Activated T-helper 2 cell treated with anti-CD3 and anti-CD28 coated beads, Interferon-gamma antibody, Interleukin-2, Interleukin-4, amounts not matched to agents 10 μg/mL and 5 μg/mL and 100 μg/mL, durations not matched to agents 14 hours and 24 hours and 36 hours (primary cell): Measurements from ENCODE around the gene LUC7L. TPM values are rescaled to one million over a fixed set of nuclear protein-coding genes. Genes with fewer than 3 reads are reported as not detected.

Experiments
- DNase-seq: peaks from one replicate; pipeline ENCODE4 v3.0.0; 2021; ENCODE audit warnings: low spot score
- H3K27ac Mint-ChIP-seq: one replicate; pipeline ENCODE4 v1.8.0; 2021; ENCODE audit warnings: mixed read lengths
- H3K27me3 Mint-ChIP-seq: one replicate; pipeline ENCODE4 v1.8.0; 2021; ENCODE audit warnings: low read depth, mixed read lengths
- H3K36me3 Mint-ChIP-seq: one replicate; pipeline ENCODE4 v1.8.0; 2021; ENCODE audit warnings: low read depth, mixed read lengths
- H3K4me1 Mint-ChIP-seq: one replicate; pipeline ENCODE4 v1.8.0; 2021; ENCODE audit warnings: low read depth, mixed read lengths
- H3K4me3 Mint-ChIP-seq: one replicate; pipeline ENCODE4 v1.8.0; 2021; ENCODE audit warnings: low read depth, mild to moderate bottlenecking, moderate library complexity, mixed read lengths
- H3K9me3 Mint-ChIP-seq: one replicate; pipeline ENCODE4 v1.8.0; 2021; ENCODE audit warnings: mixed read lengths
- intact Hi-C: fragments of 100-400 bp; cut with micrococcal nuclease; formaldehyde crosslinking; loops from one replicate; pipeline ENCODE4 v1.15.1; 2023
- total RNA-seq: library from RNA; stranded (reverse); gene quantifications from 2 replicates; pipeline ENCODE4 v1.2.3, GENCODE V29; 2022

Gene LUC7L
- total RNA-seq, 1 donor from 2014 or later = 91.0 TPM

DNA sequence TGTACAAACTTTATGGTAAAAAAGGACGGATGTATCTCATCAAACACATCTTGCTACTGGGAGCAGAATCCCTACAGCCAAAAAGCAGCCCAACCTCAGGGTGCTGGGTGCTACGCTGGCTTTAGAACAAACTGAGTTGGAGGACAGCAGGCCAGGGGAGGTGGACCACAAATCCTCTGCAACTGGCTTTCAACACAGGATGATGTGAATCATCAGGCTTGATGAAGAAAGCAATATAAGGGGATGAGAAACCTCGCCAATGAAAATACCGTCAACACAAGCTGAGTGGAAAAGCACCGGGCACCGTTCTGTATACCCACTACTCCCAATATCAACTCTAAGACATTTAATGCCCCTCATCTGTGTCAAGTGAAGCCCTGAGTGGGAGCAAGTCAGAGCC is 34.7 kb downstream of the LUC7L start:
- Mint-ChIP-seq H3K9me3 (no peaks in the 10 kb centered on the region), H3K36me3 (peaks cover 66% of the 10 kb centered on the region), H3K27me3 (no peaks in the 10 kb centered on the region), H3K4me3 (no peak overlapping the region), H3K4me1 (no peaks in the 10 kb centered on the region), H3K27ac (no peak overlapping the region)
- intact Hi-C loops = no loop called here
- DNase-seq = no peak

DNA sequence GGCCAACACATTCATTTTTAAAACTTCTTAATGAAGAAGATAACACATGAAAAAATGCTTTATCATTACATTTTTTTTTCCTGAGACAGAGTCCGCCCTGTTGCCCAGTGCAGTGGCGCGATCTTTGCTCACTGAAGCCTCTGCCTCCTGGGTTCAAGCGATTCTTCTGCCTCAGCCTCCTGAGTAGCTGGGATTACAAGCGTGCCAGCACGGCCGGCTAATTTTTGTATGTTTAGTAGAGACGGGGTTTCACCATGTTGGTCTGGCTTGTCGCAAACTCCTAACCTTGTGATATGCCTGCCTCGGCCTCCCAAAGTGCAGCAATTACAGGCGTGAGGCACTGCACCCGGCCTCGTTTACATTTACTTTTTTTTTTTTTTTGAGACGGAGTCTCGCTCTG is 35.8 kb downstream of the LUC7L start:
- intact Hi-C loops = no loop called here
- peaks cover 69% of the 10 kb centered on the region for H3K36me3 Mint-ChIP-seq
- H3K27ac Mint-ChIP-seq = no peak overlapping the region
- peaks cover 1% of the 10 kb centered on the region for H3K4me1 Mint-ChIP-seq
- no peaks in the 10 kb centered on the region for H3K9me3 Mint-ChIP-seq
- H3K27me3 Mint-ChIP-seq = no peaks in the 10 kb centered on the region
- no peak overlapping the region for H3K4me3 Mint-ChIP-seq
- no peak for DNase-seq

DNA sequence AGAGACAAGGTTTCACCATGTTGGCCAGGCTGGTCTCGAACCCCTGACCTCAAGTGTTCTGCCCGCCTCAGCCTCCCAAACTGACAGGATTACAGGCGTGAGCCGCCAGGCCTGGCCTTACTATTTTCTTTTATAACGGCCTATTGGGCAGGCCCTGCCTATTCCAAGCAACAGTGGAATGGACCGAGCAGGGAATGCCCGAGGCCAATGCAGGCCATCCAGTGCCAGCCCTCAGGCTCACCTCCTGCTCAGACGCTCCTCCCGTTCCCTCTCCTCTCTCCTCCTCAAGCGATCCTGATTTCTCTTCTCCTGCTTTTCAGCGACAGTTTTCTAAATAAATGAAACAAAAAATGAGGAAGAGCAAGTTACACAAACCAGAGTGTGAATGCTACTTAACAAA is 36.6 kb downstream of the LUC7L start:
- Mint-ChIP-seq H3K36me3 (peaks cover 65% of the 10 kb centered on the region), H3K27me3 (no peaks in the 10 kb centered on the region), H3K27ac (no peak overlapping the region), H3K9me3 (no peaks in the 10 kb centered on the region), H3K4me1 (peaks cover 1% of the 10 kb centered on the region), H3K4me3 (no peak overlapping the region)
- intact Hi-C loops = no loop called here
- no peak for DNase-seq

DNA sequence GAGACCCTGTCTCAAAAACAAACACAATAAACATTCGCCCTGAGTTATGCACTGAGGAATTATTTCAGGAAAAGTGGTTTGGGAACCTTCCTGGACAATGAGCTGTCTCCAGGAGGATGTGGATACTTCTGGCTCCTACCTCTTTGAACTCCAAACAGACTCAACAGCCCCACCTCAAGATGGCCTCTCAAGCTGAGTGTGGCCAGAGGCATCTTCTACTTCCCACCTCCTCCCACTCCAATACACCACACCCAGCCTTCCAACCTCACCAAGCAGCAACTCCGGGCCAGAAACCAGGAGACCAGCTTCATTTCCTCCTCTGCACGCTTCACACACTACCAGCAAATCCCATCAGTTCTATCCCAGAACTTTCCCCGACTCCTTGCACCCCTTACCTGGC is 37.4 kb downstream of the LUC7L start:
- H3K27me3 Mint-ChIP-seq = no peaks in the 10 kb centered on the region
- no peaks in the 10 kb centered on the region for H3K9me3 Mint-ChIP-seq
- H3K36me3 Mint-ChIP-seq = peaks cover 64% of the 10 kb centered on the region
- H3K27ac Mint-ChIP-seq = no peak overlapping the region
- intact Hi-C loops = no loop called here
- no peak overlapping the region for H3K4me3 Mint-ChIP-seq
- H3K4me1 Mint-ChIP-seq = peaks cover 1% of the 10 kb centered on the region
- no peak for DNase-seq

DNA sequence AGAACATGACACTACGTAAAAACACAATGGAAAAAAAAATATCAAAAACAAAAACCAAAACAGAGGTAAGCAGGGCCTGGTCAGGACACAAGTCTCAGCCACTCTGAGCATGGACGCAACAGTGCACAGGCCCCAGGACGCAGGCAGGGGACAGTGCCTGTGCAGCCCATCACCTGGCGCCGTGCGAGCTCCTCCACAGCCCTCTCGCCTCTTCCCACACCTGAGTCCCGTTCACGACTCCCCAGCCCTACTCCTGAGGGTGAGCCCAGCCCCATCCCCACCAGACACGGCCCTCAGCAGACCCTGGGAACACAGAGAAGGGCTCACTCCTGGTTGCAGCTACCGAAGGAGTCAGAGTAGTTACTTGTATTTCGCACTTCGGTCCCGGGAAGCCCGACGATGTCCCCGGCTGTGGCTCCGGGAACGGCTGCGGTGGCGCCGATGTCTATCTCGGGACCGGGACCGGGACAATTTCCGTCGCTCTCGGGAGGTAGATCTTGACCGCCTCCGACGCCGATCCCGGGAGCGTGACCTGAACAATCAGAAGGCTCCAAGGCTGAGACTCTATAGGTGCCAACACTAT is 39.6 kb downstream of the LUC7L start:
- H3K9me3 Mint-ChIP-seq = no peaks in the 10 kb centered on the region
- DNase-seq = no peak
- intact Hi-C loops = no loop called here
- H3K36me3 Mint-ChIP-seq = peaks cover 61% of the 10 kb centered on the region
- H3K4me1 Mint-ChIP-seq = peaks cover 1% of the 10 kb centered on the region
- H3K27ac Mint-ChIP-seq = no peak overlapping the region
- no peak overlapping the region for H3K4me3 Mint-ChIP-seq
- H3K27me3 Mint-ChIP-seq = no peaks in the 10 kb centered on the region

DNA sequence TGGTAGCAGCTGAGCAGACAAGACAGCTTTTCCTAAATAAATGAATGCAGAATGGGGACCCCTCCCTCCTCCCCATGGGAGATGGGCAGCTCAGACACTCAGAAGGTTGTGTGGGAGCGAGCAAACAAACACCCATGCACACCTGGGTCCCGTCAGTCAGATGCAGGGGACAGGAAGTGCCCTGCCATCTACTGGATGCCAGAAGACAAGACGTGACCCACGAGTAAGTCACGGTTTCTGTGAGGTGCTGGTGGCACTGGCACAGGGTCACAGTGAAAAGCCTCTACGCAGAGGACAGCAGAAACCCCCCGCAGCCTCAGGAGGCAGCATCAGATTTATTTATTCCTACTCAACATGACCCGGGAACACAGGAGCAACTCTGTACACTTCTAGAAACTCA is 40.6 kb downstream of the LUC7L start:
- intact Hi-C loops = no loop called here
- peaks cover 1% of the 10 kb centered on the region for H3K4me1 Mint-ChIP-seq
- H3K36me3 Mint-ChIP-seq = peaks cover 53% of the 10 kb centered on the region
- DNase-seq = no peak
- H3K27me3 Mint-ChIP-seq = no peaks in the 10 kb centered on the region
- no peak overlapping the region for H3K4me3 Mint-ChIP-seq
- no peak overlapping the region for H3K27ac Mint-ChIP-seq
- no peaks in the 10 kb centered on the region for H3K9me3 Mint-ChIP-seq

DNA sequence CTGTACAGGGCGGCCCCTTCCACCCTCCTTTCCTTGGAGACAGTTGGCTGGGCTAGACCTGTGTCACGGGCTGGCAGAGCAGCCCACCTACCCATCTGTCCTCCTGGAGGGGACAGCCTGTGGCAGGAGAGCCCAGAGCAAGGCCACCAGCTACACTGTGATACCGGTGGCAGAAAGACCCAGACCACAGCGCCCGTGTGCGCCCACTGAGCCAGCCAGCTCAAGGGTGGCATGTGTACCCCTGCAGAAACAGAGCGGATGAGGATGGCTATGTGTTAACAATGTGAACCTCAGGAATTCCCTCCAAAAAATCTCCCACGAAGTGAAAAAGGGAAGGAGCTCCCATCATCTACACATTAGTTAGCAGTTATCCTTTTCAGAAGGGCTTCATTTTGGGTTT is 41.9 kb downstream of the LUC7L start:
- Mint-ChIP-seq H3K27me3 (no peaks in the 10 kb centered on the region), H3K4me3 (no peak overlapping the region), H3K9me3 (no peaks in the 10 kb centered on the region), H3K4me1 (peaks cover 1% of the 10 kb centered on the region), H3K36me3 (peaks cover 47% of the 10 kb centered on the region), H3K27ac (no peak overlapping the region)
- no peak for DNase-seq
- intact Hi-C loops = no loop called here

DNA sequence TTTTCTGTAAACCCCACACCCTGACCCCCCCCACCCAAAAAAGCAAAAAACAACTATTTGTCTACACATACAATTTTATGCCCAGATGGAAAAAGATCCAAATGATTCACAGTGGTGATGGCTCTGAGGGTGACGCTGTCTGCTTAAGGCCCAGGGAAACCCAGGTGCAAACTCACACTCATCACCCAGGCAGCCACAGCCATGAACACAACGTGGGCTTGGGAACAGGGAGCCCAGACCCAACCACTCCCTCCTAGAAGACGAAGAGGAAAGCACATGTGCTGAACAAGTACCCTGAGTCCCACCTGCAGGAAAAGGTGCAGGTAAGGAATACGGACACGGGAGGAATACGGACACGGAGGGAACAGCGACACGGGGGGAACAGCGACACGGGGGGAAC is 43.6 kb downstream of the LUC7L start:
- intact Hi-C loops = no loop called here
- no peaks in the 10 kb centered on the region for H3K27me3 Mint-ChIP-seq
- no peak overlapping the region for H3K4me3 Mint-ChIP-seq
- H3K9me3 Mint-ChIP-seq = no peaks in the 10 kb centered on the region
- no peak for DNase-seq
- H3K27ac Mint-ChIP-seq = no peak overlapping the region
- H3K36me3 Mint-ChIP-seq = peaks cover 31% of the 10 kb centered on the region
- H3K4me1 Mint-ChIP-seq = peaks cover 1% of the 10 kb centered on the region

DNA sequence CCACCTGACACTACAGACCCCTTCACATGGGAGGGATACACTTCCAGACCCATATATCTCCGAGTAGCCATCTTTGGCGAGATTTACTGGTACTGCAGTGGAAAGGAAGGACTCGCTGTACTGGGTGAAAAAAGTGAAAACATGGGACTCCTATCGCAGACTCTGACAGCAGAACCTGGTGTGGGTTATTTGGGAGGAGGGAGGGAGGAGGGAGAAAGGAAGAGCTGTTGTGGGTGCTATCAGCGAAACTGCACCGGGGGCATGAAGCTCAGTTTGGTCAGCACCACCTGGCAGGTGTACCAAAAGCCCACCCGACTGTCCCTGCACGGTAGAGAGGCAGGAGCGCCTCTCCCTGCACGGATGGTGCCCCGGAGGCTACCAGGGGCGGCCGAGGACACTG is 44.0 kb downstream of the LUC7L start:
- intact Hi-C loops = no loop called here
- peaks cover 1% of the 10 kb centered on the region for H3K4me1 Mint-ChIP-seq
- peaks cover 27% of the 10 kb centered on the region for H3K36me3 Mint-ChIP-seq
- H3K4me3 Mint-ChIP-seq = no peak overlapping the region
- H3K27ac Mint-ChIP-seq = no peak overlapping the region
- no peaks in the 10 kb centered on the region for H3K27me3 Mint-ChIP-seq
- DNase-seq = no peak
- H3K9me3 Mint-ChIP-seq = no peaks in the 10 kb centered on the region

DNA sequence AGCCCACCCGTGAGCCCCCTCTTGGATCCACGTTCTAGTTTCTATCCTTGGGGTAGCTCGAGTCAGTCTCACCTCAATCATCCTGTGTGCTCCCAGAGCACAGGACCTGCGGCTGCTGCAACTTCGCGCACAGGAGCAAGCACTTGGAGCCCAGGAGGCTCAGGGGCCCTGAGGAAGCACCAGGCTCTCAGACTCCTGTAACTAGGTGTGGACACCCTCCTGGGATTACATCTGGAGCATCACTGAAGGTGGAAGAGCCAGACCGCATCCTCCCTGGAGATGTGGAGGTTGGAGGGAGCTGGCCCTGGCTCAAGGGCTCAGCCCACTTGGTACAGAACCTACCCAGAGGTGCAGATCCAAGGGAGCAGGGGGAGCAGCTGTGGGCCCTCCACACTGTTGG is 46.2 kb downstream of the LUC7L start:
- H3K27ac Mint-ChIP-seq = no peak overlapping the region
- intact Hi-C loops = no loop called here
- no peaks in the 10 kb centered on the region for H3K9me3 Mint-ChIP-seq

DNA sequence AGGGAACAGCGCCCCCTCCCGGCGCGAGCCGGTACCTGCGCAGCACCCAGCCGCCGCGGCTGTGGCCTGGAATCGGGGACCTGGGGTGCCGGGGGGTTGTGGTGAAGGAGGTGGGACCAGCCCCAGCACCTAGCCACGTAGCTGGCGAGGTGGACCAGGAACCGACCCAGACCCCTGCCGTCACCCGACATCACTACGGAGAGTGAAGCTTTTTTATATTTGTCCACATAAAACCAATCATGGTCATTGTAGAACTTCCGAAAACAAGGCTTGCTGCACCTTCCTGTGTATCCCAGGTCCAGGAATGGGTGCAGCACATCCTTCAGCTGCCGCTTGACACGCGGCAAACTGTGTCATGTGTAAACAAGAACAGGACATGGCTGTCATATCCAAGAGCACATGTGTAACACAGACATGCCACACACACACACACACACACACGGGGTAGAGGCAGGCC is 47.7 kb downstream of the LUC7L start:
- Mint-ChIP-seq H3K27me3 (peaks cover 27% of the 10 kb centered on the region), H3K9me3 (no peaks in the 10 kb centered on the region), H3K27ac (no peak overlapping the region), H3K36me3 (peaks cover 5% of the 10 kb centered on the region), H3K4me1 (no peaks in the 10 kb centered on the region), H3K4me3 (no peak overlapping the region)
- DNase-seq = peak; percentile 81
- intact Hi-C loops = loop anchor here (1.0 kb wide), 1 partner anchor 63 kb away; no protein-coding TSS in a partner anchor

More for the DNA sequence above, 46.2 kb downstream of the LUC7L start:
- Mint-ChIP-seq H3K4me3 (no peak overlapping the region), H3K36me3 (peaks cover 8% of the 10 kb centered on the region), H3K4me1 (no peaks in the 10 kb centered on the region), H3K27me3 (peaks cover 18% of the 10 kb centered on the region)
- no peak for DNase-seq

DNA sequence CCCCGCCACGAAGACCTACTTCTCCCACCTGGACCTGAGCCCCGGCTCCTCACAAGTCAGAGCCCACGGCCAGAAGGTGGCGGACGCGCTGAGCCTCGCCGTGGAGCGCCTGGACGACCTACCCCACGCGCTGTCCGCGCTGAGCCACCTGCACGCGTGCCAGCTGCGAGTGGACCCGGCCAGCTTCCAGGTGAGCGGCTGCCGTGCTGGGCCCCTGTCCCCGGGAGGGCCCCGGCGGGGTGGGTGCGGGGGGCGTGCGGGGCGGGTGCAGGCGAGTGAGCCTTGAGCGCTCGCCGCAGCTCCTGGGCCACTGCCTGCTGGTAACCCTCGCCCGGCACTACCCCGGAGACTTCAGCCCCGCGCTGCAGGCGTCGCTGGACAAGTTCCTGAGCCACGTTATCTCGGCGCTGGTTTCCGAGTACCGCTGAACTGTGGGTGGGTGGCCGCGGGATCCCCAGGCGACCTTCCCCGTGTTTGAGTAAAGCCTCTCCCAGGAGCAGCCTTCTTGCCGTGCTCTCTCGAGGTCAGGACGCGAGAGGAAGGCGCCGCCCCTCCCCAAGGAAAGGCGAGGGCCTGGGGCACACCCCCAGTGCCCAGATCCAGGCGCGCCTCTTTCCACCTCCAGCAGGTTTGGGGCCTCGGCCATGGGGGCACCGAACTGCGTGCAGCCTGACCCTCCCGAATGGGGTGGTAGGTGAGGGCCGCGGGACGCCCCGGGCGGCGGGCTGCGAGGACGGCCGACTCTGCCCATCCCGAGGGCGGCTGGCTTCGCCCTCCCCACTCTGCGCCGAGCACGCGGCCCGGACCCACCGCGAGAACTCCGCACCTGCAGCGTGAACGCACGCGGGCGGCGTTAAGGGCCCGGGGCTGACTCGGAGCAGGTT is 48.3 kb downstream of the LUC7L start:
- H3K4me3 Mint-ChIP-seq = peak overlapping the region; percentile 33
- no peaks in the 10 kb centered on the region for H3K4me1 Mint-ChIP-seq
- H3K27ac Mint-ChIP-seq = no peak overlapping the region
- intact Hi-C loops = loop anchor here (1.0 kb wide), 1 partner anchor 63 kb away; no protein-coding TSS in a partner anchor
- H3K9me3 Mint-ChIP-seq = no peaks in the 10 kb centered on the region
- H3K36me3 Mint-ChIP-seq = peaks cover 5% of the 10 kb centered on the region
- DNase-seq = peak; percentile 13
- peaks cover 27% of the 10 kb centered on the region for H3K27me3 Mint-ChIP-seq

DNA sequence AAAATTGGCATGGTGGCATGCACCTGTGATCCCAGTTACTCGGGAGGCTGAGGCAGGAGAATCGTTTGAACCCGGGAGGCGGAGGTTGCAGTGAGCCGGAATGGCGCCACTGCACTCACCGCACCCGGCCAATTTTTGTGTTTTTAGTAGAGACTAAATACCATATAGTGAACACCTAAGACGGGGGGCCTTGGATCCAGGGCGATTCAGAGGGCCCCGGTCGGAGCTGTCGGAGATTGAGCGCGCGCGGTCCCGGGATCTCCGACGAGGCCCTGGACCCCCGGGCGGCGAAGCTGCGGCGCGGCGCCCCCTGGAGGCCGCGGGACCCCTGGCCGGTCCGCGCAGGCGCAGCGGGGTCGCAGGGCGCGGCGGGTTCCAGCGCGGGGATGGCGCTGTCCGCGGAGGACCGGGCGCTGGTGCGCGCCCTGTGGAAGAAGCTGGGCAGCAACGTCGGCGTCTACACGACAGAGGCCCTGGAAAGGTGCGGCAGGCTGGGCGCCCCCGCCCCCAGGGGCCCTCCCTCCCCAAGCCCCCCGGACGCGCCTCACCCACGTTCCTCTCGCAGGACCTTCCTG is 49.1 kb downstream of the LUC7L start, which contains the start of gene HBQ1:
Gene HBQ1, plus strand, starts transcription at position 359 of the 575 bp plus-strand sequence. Its CDS starts 28 bp downstream, at position 387.
- Mint-ChIP-seq H3K9me3 (no peaks in the 10 kb centered on the region), H3K4me3 (peak within 1 kb of the TSS; percentile 33), H3K4me1 (no peaks in the 10 kb centered on the region), H3K36me3 (no peaks in the 10 kb centered on the region), H3K27ac (no peak within 1 kb of the TSS), H3K27me3 (peaks cover 32% of the 10 kb centered on the region)
- DNase-seq = no peak
- intact Hi-C loops = no loop called here
